ENCODE measurements around the gene GLRX3. TPM values are rescaled to one million over a fixed set of nuclear protein-coding genes. Genes with fewer than 3 reads are reported as not detected.

GLRX3 gene
- total and polyA plus RNA-seq, 4 experiments from 2014 or later = 39.3 to 116 (median 59.8) TPM

GRCh38 chr10:130203626-130204025 lies 67.4 kb downstream of the GLRX3 start:
- Histone ChIP-seq H3K36me3 (ENCODE audit: insufficient read depth, low read length) (no peaks in the 10 kb centered on the region), H3K27ac (ENCODE audit: low read depth, low read length) (no peak overlapping the region), H3K4me3 (ENCODE audit: low read length in 2 of 2) (no peak overlapping the region), H3K4me1 (ENCODE audit: insufficient read depth, low read length) (no peaks in the 10 kb centered on the region), H3K27me3 (ENCODE audit: insufficient read depth, low read length) (no peaks in the 10 kb centered on the region), H3K9me3 (ENCODE audit: control insufficient read depth in 1 of 2, low read length in 2 of 2) (no peaks in the 10 kb centered on the region)
- Mint-ChIP-seq H3K27me3 (no peaks in the 10 kb centered on the region), H3K27ac (no peak overlapping the region), H3K36me3 (no peaks in the 10 kb centered on the region), H3K4me1 (no peaks in the 10 kb centered on the region), H3K9me3 (no peaks in the 10 kb centered on the region), H3K4me3 (no peak overlapping the region)
- CTCF ChIA-PET (ENCODE audit: partially characterized antibody) = no interaction called here
- POLR2A ChIA-PET (ENCODE audit: partially characterized antibody) = no interaction called here
- no peak for DNase-seq
- intact Hi-C loops (cut with micrococcal nuclease) = no loop called here

- no peaks in the 10 kb centered on the region for H3K27me3 Mint-ChIP-seq
- no peaks in the 10 kb centered on the region for H3K27me3 ChIP-seq (ENCODE audit: insufficient read depth, low read length)
- no peak overlapping the region for H3K4me3 ChIP-seq (ENCODE audit: low read length in 2 of 2)
- no peaks in the 10 kb centered on the region for H3K9me3 ChIP-seq (ENCODE audit: control insufficient read depth in 1 of 2, low read length in 2 of 2)
- intact Hi-C loops (cut with micrococcal nuclease) = no loop called here
- H3K4me1 Mint-ChIP-seq = no peaks in the 10 kb centered on the region
- H3K4me3 Mint-ChIP-seq = no peak overlapping the region
- no peaks in the 10 kb centered on the region for H3K36me3 ChIP-seq (ENCODE audit: insufficient read depth, low read length)
- ChIA-PET CTCF (ENCODE audit: partially characterized antibody) (no interaction called here), POLR2A (ENCODE audit: partially characterized antibody) (no interaction called here)
- DNase-seq = no peak
- no peaks in the 10 kb centered on the region for H3K4me1 ChIP-seq (ENCODE audit: insufficient read depth, low read length)
- H3K27ac Mint-ChIP-seq = no peak overlapping the region
- H3K36me3 Mint-ChIP-seq = no peaks in the 10 kb centered on the region
- H3K27ac ChIP-seq (ENCODE audit: low read depth, low read length) = no peak overlapping the region
- H3K9me3 Mint-ChIP-seq = no peaks in the 10 kb centered on the region
These were observed 70.1 kb downstream of the GLRX3 start for GRCh38 chr10:130206216-130206737.

- Histone ChIP-seq H3K4me1 (ENCODE audit: insufficient read depth, low read length) (no peaks in the 10 kb centered on the region), H3K9me3 (ENCODE audit: control insufficient read depth in 1 of 2, low read length in 2 of 2) (no peaks in the 10 kb centered on the region), H3K27ac (ENCODE audit: low read depth, low read length) (no peak overlapping the region), H3K27me3 (ENCODE audit: insufficient read depth, low read length) (no peaks in the 10 kb centered on the region), H3K4me3 (ENCODE audit: low read length in 2 of 2) (no peak overlapping the region), H3K36me3 (ENCODE audit: insufficient read depth, low read length) (no peaks in the 10 kb centered on the region)
- Mint-ChIP-seq H3K9me3 (no peaks in the 10 kb centered on the region), H3K4me3 (no peak overlapping the region), H3K36me3 (no peaks in the 10 kb centered on the region), H3K4me1 (no peaks in the 10 kb centered on the region), H3K27me3 (no peaks in the 10 kb centered on the region), H3K27ac (no peak overlapping the region)
- no peak for DNase-seq
- CTCF ChIA-PET (ENCODE audit: partially characterized antibody) = no interaction called here
- POLR2A ChIA-PET (ENCODE audit: partially characterized antibody) = no interaction called here
- intact Hi-C loops (cut with micrococcal nuclease) = no loop called here
These were observed 71.0 kb downstream of the GLRX3 start for GRCh38 chr10:130207205-130207604.

GRCh38 chr10:130208807-130209206 lies 72.6 kb downstream of the GLRX3 start:
- no peak for DNase-seq
- Mint-ChIP-seq H3K27ac (no peak overlapping the region), H3K4me3 (no peak overlapping the region), H3K4me1 (no peaks in the 10 kb centered on the region), H3K36me3 (no peaks in the 10 kb centered on the region), H3K9me3 (no peaks in the 10 kb centered on the region), H3K27me3 (no peaks in the 10 kb centered on the region)
- Histone ChIP-seq H3K27ac (ENCODE audit: low read depth, low read length) (no peak overlapping the region), H3K9me3 (ENCODE audit: control insufficient read depth in 1 of 2, low read length in 2 of 2) (no peaks in the 10 kb centered on the region), H3K36me3 (ENCODE audit: insufficient read depth, low read length) (no peaks in the 10 kb centered on the region), H3K4me1 (ENCODE audit: insufficient read depth, low read length) (no peaks in the 10 kb centered on the region), H3K27me3 (ENCODE audit: insufficient read depth, low read length) (no peaks in the 10 kb centered on the region), H3K4me3 (ENCODE audit: low read length in 2 of 2) (no peak overlapping the region)
- POLR2A ChIA-PET (ENCODE audit: partially characterized antibody) = no interaction called here
- CTCF ChIA-PET (ENCODE audit: partially characterized antibody) = no interaction called here
- intact Hi-C loops (cut with micrococcal nuclease) = no loop called here

GRCh38 chr10:130212746-130213145 lies 76.6 kb downstream of the GLRX3 start:
- CTCF ChIA-PET (ENCODE audit: partially characterized antibody) = no interaction called here

GRCh38 chr10:130213286-130214080 lies 77.3 kb downstream of the GLRX3 start:
- no peaks in the 10 kb centered on the region for H3K27me3 ChIP-seq (ENCODE audit: insufficient read depth, low read length)
- no peaks in the 10 kb centered on the region for H3K9me3 ChIP-seq (ENCODE audit: control insufficient read depth in 1 of 2, low read length in 2 of 2)
- H3K4me3 Mint-ChIP-seq = no peak overlapping the region
- intact Hi-C loops (cut with micrococcal nuclease) = no loop called here
- H3K27ac Mint-ChIP-seq = no peak overlapping the region
- H3K36me3 Mint-ChIP-seq = no peaks in the 10 kb centered on the region
- no peak overlapping the region for H3K4me3 ChIP-seq (ENCODE audit: low read length in 2 of 2)
- H3K4me1 Mint-ChIP-seq = no peaks in the 10 kb centered on the region
- CTCF ChIA-PET (ENCODE audit: partially characterized antibody) = no interaction called here
- H3K36me3 ChIP-seq (ENCODE audit: insufficient read depth, low read length) = no peaks in the 10 kb centered on the region
- no peak for DNase-seq
- no peaks in the 10 kb centered on the region for H3K9me3 Mint-ChIP-seq
- POLR2A ChIA-PET (ENCODE audit: partially characterized antibody) = no interaction called here
- H3K27ac ChIP-seq (ENCODE audit: low read depth, low read length) = no peak overlapping the region
- H3K4me1 ChIP-seq (ENCODE audit: insufficient read depth, low read length) = no peaks in the 10 kb centered on the region
- H3K27me3 Mint-ChIP-seq = no peaks in the 10 kb centered on the region

More at GRCh38 chr10:130212746-130213145, 76.6 kb downstream of the GLRX3 start:
- Histone ChIP-seq H3K4me1 (ENCODE audit: insufficient read depth, low read length) (no peaks in the 10 kb centered on the region), H3K27ac (ENCODE audit: low read depth, low read length) (no peak overlapping the region), H3K27me3 (ENCODE audit: insufficient read depth, low read length) (no peaks in the 10 kb centered on the region), H3K4me3 (ENCODE audit: low read length in 2 of 2) (no peak overlapping the region), H3K36me3 (ENCODE audit: insufficient read depth, low read length) (no peaks in the 10 kb centered on the region), H3K9me3 (ENCODE audit: control insufficient read depth in 1 of 2, low read length in 2 of 2) (no peaks in the 10 kb centered on the region)
- POLR2A ChIA-PET (ENCODE audit: partially characterized antibody) = no interaction called here
- intact Hi-C loops (cut with micrococcal nuclease) = no loop called here
- Mint-ChIP-seq H3K4me3 (no peak overlapping the region), H3K27ac (peak overlapping the region in 2 of 7 donors; percentile 23 to 75), H3K36me3 (no peaks in the 10 kb centered on the region), H3K27me3 (no peaks in the 10 kb centered on the region), H3K9me3 (no peaks in the 10 kb centered on the region), H3K4me1 (no peaks in the 10 kb centered on the region)
- DNase-seq = no peak

GRCh38 chr10:130214431-130214830 lies 78.2 kb downstream of the GLRX3 start:
- ChIA-PET CTCF (ENCODE audit: partially characterized antibody) (no interaction called here), POLR2A (ENCODE audit: partially characterized antibody) (no interaction called here)
- Mint-ChIP-seq H3K27me3 (no peaks in the 10 kb centered on the region), H3K9me3 (no peaks in the 10 kb centered on the region), H3K27ac (no peak overlapping the region), H3K4me3 (no peak overlapping the region), H3K4me1 (no peaks in the 10 kb centered on the region), H3K36me3 (no peaks in the 10 kb centered on the region)
- Histone ChIP-seq H3K36me3 (ENCODE audit: insufficient read depth, low read length) (no peaks in the 10 kb centered on the region), H3K4me3 (ENCODE audit: low read length in 2 of 2) (no peak overlapping the region), H3K4me1 (ENCODE audit: insufficient read depth, low read length) (no peaks in the 10 kb centered on the region), H3K9me3 (ENCODE audit: control insufficient read depth in 1 of 2, low read length in 2 of 2) (no peaks in the 10 kb centered on the region), H3K27me3 (ENCODE audit: insufficient read depth, low read length) (no peaks in the 10 kb centered on the region), H3K27ac (ENCODE audit: low read depth, low read length) (no peak overlapping the region)
- intact Hi-C loops (cut with micrococcal nuclease) = no loop called here
- no peak for DNase-seq
